Measurements from ENCODE around the gene BNIP5.

Gene BNIP5

GRCh38 chr6:36336779-36337241 is at the start of gene BNIP5:
TSS of gene BNIP5 (minus strand) at chr6:36336888. CDS start at chr6:36330690, 6,198 bp downstream.
- DNase-seq (ENCODE audit: low read depth) = no peak

DNA sequence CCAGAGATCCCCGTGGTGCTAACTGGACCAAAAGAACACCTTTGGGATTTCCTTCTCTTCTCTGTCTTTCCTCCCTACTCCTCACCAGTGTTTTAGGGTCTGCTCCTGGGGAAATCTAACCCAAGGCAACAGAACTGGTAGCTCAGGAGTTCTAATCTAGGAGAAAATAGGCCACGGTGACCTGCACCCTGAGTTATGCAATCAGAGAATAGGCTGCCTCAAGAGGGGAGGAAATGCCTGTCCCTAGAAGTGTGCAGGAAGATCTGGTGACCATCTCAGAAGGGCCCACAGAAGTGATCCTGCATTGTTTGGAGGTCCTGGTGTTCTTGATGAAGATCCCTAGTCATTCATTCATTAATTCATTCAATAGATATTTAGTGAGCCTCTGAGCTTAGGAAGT is 47.4 kb upstream of the BNIP5 start:
- DNase-seq (ENCODE audit: low read depth) = no peak

GRCh38 chr6:36383606-36384005 is 46.9 kb upstream of the BNIP5 start:
- DNase-seq (ENCODE audit: low read depth) = no peak

- no peak for DNase-seq (ENCODE audit: low read depth)
Observed at GRCh38 chr6:36382976-36383375, 46.3 kb upstream of the BNIP5 start.

GRCh38 chr6:36381502-36382389 is 45.1 kb upstream of the BNIP5 start:
- DNase-seq (ENCODE audit: low read depth) = no peak

DNA sequence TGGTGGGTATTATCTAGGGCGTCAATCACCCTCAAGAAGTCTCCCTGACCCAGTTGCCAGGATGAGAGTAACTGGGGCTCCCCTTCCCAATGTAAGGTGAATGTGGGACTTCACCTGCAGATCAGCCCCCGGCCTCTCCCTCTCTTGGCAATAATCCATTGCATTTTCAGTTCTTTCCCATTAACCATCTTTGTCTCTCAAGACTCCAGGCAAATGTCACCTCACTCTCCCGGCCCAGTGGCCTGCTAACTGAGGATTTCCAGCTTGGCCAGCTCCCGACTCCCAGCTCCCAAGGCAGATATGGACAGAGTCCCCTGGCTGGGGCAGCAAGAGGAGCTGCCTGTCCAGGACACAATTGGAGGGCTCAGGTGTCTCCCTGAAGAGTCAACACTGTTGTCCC is 43.5 kb upstream of the BNIP5 start:
- DNase-seq (ENCODE audit: low read depth) = no peak

DNA sequence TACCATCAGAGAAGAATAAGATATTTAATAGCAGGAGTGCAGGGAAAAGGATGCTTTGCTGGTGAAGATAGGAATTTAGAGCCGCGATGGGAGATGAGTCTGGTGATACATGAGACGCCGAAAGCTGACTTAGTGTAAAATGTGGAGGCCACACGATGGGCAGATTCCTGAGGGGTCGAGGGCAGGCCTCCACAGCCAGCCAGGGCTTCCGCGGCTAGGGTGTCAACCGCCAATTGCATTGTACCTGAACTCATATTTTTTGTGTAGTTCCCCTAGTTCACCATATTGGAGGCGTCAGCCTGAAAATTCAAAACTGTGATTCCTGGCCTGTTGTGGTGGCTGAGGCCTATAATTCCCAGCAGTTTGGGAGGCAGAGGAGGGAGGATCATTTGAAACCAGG is 42.2 kb upstream of the BNIP5 start:
- DNase-seq (ENCODE audit: low read depth) = no peak

DNA sequence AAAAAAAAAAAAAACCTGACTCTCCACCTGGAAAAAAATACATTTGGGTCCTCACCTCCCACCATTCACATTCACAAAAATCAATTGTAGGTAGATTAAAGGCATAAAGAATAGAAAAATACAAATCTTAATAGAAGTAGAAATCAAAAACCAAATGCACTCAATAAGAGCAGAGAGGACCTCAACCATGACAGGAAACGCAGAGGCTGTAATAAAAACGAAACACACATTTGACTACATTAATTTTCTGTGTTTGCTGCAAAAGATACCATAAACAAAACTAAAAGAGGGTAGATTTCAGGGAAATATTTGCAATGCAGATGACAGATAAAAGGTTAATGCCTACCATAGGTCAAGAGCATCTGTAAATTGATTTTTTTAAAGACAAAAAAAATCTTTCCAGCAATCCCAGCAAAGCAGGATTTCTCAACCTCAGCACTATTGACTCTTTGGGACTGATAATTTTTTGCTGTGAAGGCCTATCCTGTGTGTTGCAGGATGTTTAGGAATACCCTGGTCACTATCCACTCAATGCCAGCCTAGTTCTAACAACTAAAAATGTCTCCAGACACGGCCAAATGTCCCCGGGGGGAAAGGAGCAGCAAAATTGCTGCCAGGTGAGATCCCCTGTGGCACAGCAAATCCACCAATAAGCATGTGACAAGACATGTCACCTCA is 41.7 kb upstream of the BNIP5 start:
- no peak for DNase-seq (ENCODE audit: low read depth)

- no peak for DNase-seq (ENCODE audit: low read depth)
Observed at GRCh38 chr6:36377594-36377993, 40.9 kb upstream of the BNIP5 start.

DNA sequence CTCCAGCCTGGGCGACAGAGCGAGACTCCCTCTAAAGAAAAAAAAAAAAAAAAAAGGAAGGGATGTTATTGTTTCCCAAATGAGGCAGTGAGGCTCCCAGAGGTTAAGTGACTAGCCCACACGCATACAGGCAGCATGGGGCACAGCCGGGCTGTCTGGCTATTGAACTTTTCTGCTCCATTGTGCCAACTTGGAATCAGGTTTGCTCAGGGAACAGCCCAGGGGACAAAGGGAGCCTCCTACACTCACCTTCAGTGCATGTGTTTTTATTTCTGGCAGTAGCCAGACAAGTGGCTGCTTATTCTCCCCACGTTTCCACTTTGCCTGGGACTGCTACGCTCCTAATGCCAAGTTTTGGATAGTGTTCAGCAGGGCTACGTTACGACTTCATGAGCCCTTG is 40.1 kb upstream of the BNIP5 start:
- DNase-seq (ENCODE audit: low read depth) = no peak

GRCh38 chr6:36376183-36376582 is 39.5 kb upstream of the BNIP5 start:
- no peak for DNase-seq (ENCODE audit: low read depth)

GRCh38 chr6:36375644-36376155 is 39.0 kb upstream of the BNIP5 start:
- DNase-seq (ENCODE audit: low read depth) = no peak

GRCh38 chr6:36374972-36375371 is 38.3 kb upstream of the BNIP5 start:
- DNase-seq (ENCODE audit: low read depth) = no peak

DNA sequence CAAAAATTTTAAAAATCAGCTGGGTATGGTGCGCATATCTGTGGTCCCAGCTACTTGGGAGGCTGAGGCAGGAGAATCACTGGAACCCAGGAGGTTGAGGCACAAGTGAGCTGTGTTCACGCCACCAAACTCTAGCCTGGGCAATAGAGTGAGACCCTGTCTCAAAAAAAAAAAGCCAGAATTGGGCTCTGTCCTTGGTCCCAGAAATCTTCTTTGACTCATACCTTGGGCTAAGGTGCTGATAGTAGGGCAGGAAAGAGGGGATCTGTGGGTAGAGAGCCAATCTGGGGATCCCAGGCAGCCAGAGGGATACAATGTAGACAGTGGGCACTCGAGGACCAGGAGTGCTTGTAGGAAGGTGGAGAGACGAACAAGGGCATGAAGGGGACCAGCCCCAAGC is 37.5 kb upstream of the BNIP5 start:
- DNase-seq (ENCODE audit: low read depth) = no peak

GRCh38 chr6:36373368-36374019 is 36.8 kb upstream of the BNIP5 start:
- DNase-seq (ENCODE audit: low read depth) = no peak

GRCh38 chr6:36372088-36372487 is 35.4 kb upstream of the BNIP5 start:
- no peak for DNase-seq (ENCODE audit: low read depth)

DNA sequence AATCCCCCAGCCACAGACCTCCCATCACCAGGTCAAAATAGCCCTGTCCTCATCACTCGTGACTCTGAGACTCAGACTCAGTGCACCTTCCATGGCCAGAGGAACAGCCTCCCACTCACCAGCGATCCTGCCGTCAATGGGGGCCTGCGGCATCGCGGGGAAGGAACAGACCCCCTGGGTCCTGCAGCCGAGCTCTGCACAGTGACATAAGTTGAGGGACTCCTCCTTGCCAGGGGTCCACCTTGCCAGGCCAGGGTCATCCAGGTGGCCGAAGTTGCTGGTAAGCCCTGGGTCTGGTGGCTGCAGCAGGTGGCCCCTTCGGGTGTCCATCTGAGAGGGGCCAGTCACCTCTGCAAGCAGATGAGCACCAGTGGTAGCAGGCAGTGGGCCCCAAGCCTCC is 34.5 kb upstream of the BNIP5 start:
- no peak for DNase-seq (ENCODE audit: low read depth)

DNA sequence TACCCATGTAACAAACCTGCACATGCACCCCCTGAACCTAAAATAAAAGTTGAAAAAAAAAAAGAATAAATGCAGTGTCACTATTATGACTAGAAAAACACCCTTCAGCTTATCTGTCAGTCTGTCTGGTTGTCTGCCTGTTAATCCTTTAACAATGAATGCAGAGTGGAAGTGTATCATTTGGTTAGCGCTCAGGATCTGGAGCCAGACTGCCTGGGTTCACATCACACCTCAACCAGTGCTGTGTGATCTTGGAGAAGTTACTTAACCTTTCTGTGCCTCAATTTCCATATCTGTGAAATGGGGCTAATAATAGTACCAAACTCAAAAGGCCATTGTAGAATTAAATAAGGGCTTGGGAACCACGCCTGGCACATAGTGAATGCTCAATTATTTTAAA is 34.0 kb upstream of the BNIP5 start:
- no peak for DNase-seq (ENCODE audit: low read depth)

GRCh38 chr6:36368921-36369865 is 32.5 kb upstream of the BNIP5 start:
- DNase-seq (ENCODE audit: low read depth) = no peak

DNA sequence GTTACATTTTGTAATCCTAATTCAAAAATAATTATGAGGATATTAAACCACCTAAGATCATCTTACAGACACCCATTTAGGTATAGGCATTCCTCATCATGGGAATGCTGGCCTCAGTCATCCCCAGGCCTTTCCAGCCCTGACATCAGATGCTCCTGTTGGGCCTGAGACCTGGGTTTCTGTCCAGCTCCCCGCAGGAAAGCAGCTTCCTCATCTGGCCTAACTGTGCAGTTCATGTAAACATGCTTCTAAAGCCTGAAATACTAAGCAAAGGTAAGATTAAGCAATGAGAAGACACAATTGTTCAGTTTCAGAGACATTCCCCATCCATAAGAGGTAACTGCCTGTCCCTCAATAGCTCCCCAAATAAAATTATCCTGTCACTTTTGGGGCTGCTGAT is 31.7 kb upstream of the BNIP5 start:
- no peak for DNase-seq (ENCODE audit: low read depth)

GRCh38 chr6:36367743-36368142 is 31.1 kb upstream of the BNIP5 start:
- DNase-seq (ENCODE audit: low read depth) = no peak
